BE2C (cell line): ENCODE data around the gene TRIM64C. TPM values are rescaled to one million over a fixed set of nuclear protein-coding genes. Genes with fewer than 3 reads are reported as not detected.
"Not testable (repeated sequence)": the region's sequence is repeated elsewhere in the genome, so short reads cannot be mapped to it uniquely, and the experiment has no call there.

Experiments used
- DNase-seq: peaks from one replicate; pipeline ENCODE4 v3.0.0-alpha.2; 2020
- H3K27me3 ChIP-seq: fragments of 250-450 bp; sonication (Bioruptor Pico); 2 replicates; pipeline ENCODE4 v1.5.1; 2020; ENCODE audit warnings: mild to moderate bottlenecking
- H3K36me3 ChIP-seq: fragments of 250-450 bp; sonication (Bioruptor Pico); 2 replicates; pipeline ENCODE4 v1.5.1; 2020; ENCODE audit warnings: mild to moderate bottlenecking
- H3K4me1 ChIP-seq: fragments of 250-450 bp; sonication (Bioruptor Pico); 2 replicates; pipeline ENCODE4 v1.5.1; 2020
- H3K4me3 ChIP-seq: 2 replicates; pipeline ENCODE4 v1.5.1; 2011; ENCODE audit warnings: low read depth, low read length
- H3K9me3 ChIP-seq: fragments of 250-450 bp; sonication (Bioruptor Pico); 2 replicates; pipeline ENCODE4 v1.5.1; 2020
- polyA plus RNA-seq: library from polyadenylated mRNA; unstranded; fragments of >200 nt; gene quantifications from one replicate; pipeline ENCODE4 v1.2.1, GENCODE V29; 2012; ENCODE audit warnings: low read depth, missing spikeins; ENCODE audit not compliant: insufficient read length, insufficient read depth

The TRIM64C gene
- not detected for polyA plus RNA-seq

- not testable (repeated sequence) for DNase-seq, H3K36me3 ChIP-seq, H3K9me3 ChIP-seq
These were observed at the start of gene TRIM64C for GRCh38 chr11:49059012-49059411. TRIM64C (minus strand) TSS chr11:49059112; CDS start chr11:49059112, 0 bp downstream.

GRCh38 chr11:49102356-49102755, 43.4 kb upstream of the TRIM64C start:
- not testable (repeated sequence) for H3K27me3 ChIP-seq, H3K4me3 ChIP-seq, H3K9me3 ChIP-seq, H3K36me3 ChIP-seq, H3K4me1 ChIP-seq, DNase-seq

More at GRCh38 chr11:49059012-49059411, at the start of gene TRIM64C:
- not testable (repeated sequence) for H3K4me1 ChIP-seq, H3K27me3 ChIP-seq, H3K4me3 ChIP-seq

GRCh38 chr11:49069897-49070296, 11.0 kb upstream of the TRIM64C start:
- H3K36me3 ChIP-seq, DNase-seq: not testable (repeated sequence)

GRCh38 chr11:49049821-49050220, 9.1 kb downstream of the TRIM64C start:
- H3K9me3 ChIP-seq, DNase-seq, H3K4me3 ChIP-seq, H3K4me1 ChIP-seq, H3K27me3 ChIP-seq, H3K36me3 ChIP-seq: not testable (repeated sequence)

More at GRCh38 chr11:49069897-49070296, 11.0 kb upstream of the TRIM64C start:
- H3K4me1 ChIP-seq, H3K4me3 ChIP-seq, H3K9me3 ChIP-seq, H3K27me3 ChIP-seq: not testable (repeated sequence)

GRCh38 chr11:49048229-49048628, 10.7 kb downstream of the TRIM64C start:
- not testable (repeated sequence) for DNase-seq, H3K4me1 ChIP-seq, H3K4me3 ChIP-seq, H3K27me3 ChIP-seq, H3K9me3 ChIP-seq, H3K36me3 ChIP-seq

- H3K9me3 ChIP-seq, H3K4me3 ChIP-seq, H3K4me1 ChIP-seq, DNase-seq, H3K27me3 ChIP-seq, H3K36me3 ChIP-seq: not testable (repeated sequence)
These were observed 30.4 kb downstream of the TRIM64C start, which contains the start of gene TRIM49B for GRCh38 chr11:49028523-49028922. TRIM49B (plus strand) TSS chr11:49028823; CDS start chr11:49031600, 2,777 bp downstream.
